Thyroid gland (tissue), 4 donors: ENCODE results near the gene PTPN18.

Experiments used
- CTCF ChIP-seq, 6 experiments: fragments of 200-600 bp in 3 of 6; fragments of 450-650 bp in 3 of 6; sonication (generic) in 3 of 6; IDR thresholded peaks; one replicate each; pipeline ENCODE4 v1.5.1; 2016 to 2019; ENCODE audit warnings: antibody characterized with exemption in 6 of 6, mild to moderate bottlenecking in 2 of 6, inconsistent platforms in 1 of 6, moderate library complexity in 1 of 6
- POLR2A ChIP-seq, 2 donors: fragments of 450-650 bp; IDR thresholded peaks; one replicate each; pipeline ENCODE4 v1.6.1; 2017; ENCODE audit warnings: antibody characterized with exemption in 2 of 2, mild to moderate bottlenecking in 2 of 2, moderate library complexity in 1 of 2

- TF ChIP-seq CTCF (IDR thresholded peaks at IDR 0.05) = no peak
- TF ChIP-seq POLR2A (IDR thresholded peaks at IDR 0.05) = no peak
These were observed 2.3 kb upstream of the PTPN18 start for GRCh38 chr2:130353291-130354138.
